GM12878 (cell line): ENCODE results near the gene SLC34A3.

Experiments
- BCL11A ChIP-seq: IDR thresholded peaks from 2 replicates; pipeline ENCODE4 v1.6.1; 2011; ENCODE audit warnings: low read depth, low read length
- BRCA1 ChIP-seq: IDR thresholded peaks from 2 replicates; pipeline ENCODE4 v1.6.1; 2011; ENCODE audit warnings: low read depth, low read length, improper control_type of control experiment
- CREM ChIP-seq: IDR thresholded peaks from 2 replicates; pipeline ENCODE4 v1.6.1; 2014; ENCODE audit warnings: antibody characterized with exemption, low read depth
- GABPA ChIP-seq: IDR thresholded peaks from 2 replicates; pipeline ENCODE4 v1.6.1; 2014; ENCODE audit warnings: antibody characterized with exemption, low read depth, mild to moderate bottlenecking, inconsistent platforms
- HDGF ChIP-seq: fragments of 450-650 bp; IDR thresholded peaks from 2 replicates; pipeline ENCODE4 v1.6.1; 2016; ENCODE audit warnings: antibody characterized with exemption
- JUND ChIP-seq: IDR thresholded peaks from 2 replicates; pipeline ENCODE4 v1.6.1; 2012; ENCODE audit warnings: low read depth, mild to moderate bottlenecking, low read length, improper control_type of control experiment, moderate library complexity
- NFIC ChIP-seq: IDR thresholded peaks from 2 replicates; pipeline ENCODE4 v1.6.1; 2012; ENCODE audit warnings: low read depth, mild to moderate bottlenecking, inconsistent platforms, low read length, moderate library complexity
- NFYA ChIP-seq: IDR thresholded peaks from 2 replicates; pipeline ENCODE4 v1.6.1; 2011; ENCODE audit warnings: low read depth, mild to moderate bottlenecking, low read length, improper control_type of control experiment, borderline replicate concordance
- POLR2A ChIP-seq: IDR thresholded peaks from 2 replicates; pipeline ENCODE4 v1.6.1; 2011; ENCODE audit warnings: low read depth, mild to moderate bottlenecking, low read length
- POLR2AphosphoS5 ChIP-seq: IDR thresholded peaks from 2 replicates; pipeline ENCODE4 v1.6.1; 2011; ENCODE audit warnings: mild to moderate bottlenecking, low read length, inconsistent platforms
- SIX5 ChIP-seq: IDR thresholded peaks from 2 replicates; pipeline ENCODE4 v1.6.1; 2011; ENCODE audit warnings: mild to moderate bottlenecking, low read depth, low read length, moderate library complexity; ENCODE audit not compliant: severe bottlenecking
- TF ChIP-seq, protein P1 (sequence below): IDR thresholded peaks from 2 replicates; pipeline ENCODE4 v1.6.1; 2011; ENCODE audit warnings: low read depth, mild to moderate bottlenecking, low read length, moderate library complexity, borderline replicate concordance; ENCODE audit errors: extremely low read depth
- TF ChIP-seq, protein P2 (sequence below), 3 experiments: IDR thresholded peaks in 2 of 3; conservative IDR thresholded peaks in 1 of 3; 2 replicates each; pipeline ENCODE4 v1.5.1; 2011; ENCODE audit warnings: low read depth in 3 of 3, low read length in 3 of 3, mild to moderate bottlenecking in 3 of 3, control low read depth in 2 of 3, moderate library complexity in 2 of 3, inconsistent platforms in 1 of 3, mixed read lengths in 1 of 3; ENCODE audit not compliant: control insufficient read depth in 2 of 3, insufficient read depth in 1 of 3; ENCODE audit errors: extremely low read depth in 1 of 3

DNA sequence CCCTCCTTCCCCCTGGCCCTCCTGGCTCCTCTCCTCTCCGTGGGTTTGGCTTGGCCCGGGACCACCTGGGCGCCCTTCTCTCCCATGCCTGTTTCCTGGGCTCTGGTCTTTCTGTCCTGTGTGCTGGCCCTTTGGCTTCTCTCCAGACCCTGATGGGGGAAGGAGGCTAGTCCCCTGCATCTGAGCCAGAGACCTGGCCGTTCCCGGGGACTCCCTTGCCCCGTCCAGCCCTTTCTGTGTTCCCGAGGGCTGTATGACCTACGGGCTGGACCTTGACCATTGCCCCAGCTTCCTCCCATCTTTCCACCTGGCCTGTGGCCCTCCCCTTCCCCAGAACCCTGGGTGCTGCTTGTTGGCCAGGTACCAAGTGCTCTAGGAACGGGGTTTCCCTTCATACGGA, 32.8 kb downstream of the SLC34A3 start:
- no peak for TF ChIP-seq BCL11A
- TF ChIP-seq BRCA1, result no peak
- no peak for TF ChIP-seq SIX5
- TF ChIP-seq POLR2A, result no peak; the same call in 1 of the 2 replicates
- TF ChIP-seq NFYA, result no peak
- TF ChIP-seq CREM, result no peak
- TF ChIP-seq NFIC, result no peak
- TF ChIP-seq POLR2AphosphoS5, result no peak
- TF ChIP-seq, protein P1, sequence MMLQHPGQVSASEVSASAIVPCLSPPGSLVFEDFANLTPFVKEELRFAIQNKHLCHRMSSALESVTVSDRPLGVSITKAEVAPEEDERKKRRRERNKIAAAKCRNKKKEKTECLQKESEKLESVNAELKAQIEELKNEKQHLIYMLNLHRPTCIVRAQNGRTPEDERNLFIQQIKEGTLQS, result no peak
- no peak for TF ChIP-seq JUND
- TF ChIP-seq GABPA, result no peak
- TF ChIP-seq HDGF, result no peak
- TF ChIP-seq, protein P2, sequence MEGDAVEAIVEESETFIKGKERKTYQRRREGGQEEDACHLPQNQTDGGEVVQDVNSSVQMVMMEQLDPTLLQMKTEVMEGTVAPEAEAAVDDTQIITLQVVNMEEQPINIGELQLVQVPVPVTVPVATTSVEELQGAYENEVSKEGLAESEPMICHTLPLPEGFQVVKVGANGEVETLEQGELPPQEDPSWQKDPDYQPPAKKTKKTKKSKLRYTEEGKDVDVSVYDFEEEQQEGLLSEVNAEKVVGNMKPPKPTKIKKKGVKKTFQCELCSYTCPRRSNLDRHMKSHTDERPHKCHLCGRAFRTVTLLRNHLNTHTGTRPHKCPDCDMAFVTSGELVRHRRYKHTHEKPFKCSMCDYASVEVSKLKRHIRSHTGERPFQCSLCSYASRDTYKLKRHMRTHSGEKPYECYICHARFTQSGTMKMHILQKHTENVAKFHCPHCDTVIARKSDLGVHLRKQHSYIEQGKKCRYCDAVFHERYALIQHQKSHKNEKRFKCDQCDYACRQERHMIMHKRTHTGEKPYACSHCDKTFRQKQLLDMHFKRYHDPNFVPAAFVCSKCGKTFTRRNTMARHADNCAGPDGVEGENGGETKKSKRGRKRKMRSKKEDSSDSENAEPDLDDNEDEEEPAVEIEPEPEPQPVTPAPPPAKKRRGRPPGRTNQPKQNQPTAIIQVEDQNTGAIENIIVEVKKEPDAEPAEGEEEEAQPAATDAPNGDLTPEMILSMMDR (IDR thresholded peaks at IDR 0.05 in 2 of 3, conservative IDR thresholded peaks at IDR 0.05 in 1 of 3; ENCODE audit: control insufficient read depth in 2 of 3, extremely low read depth in 1 of 3, insufficient read depth in 1 of 3, low read depth in 3 of 3, low read length in 3 of 3), result no peak
